ENCODE results near the gene CRYGC.
"Not testable (repeated sequence)": the region's sequence is repeated elsewhere in the genome, so short reads cannot be mapped to it uniquely, and the experiment has no call there.

Gene CRYGC

DNA sequence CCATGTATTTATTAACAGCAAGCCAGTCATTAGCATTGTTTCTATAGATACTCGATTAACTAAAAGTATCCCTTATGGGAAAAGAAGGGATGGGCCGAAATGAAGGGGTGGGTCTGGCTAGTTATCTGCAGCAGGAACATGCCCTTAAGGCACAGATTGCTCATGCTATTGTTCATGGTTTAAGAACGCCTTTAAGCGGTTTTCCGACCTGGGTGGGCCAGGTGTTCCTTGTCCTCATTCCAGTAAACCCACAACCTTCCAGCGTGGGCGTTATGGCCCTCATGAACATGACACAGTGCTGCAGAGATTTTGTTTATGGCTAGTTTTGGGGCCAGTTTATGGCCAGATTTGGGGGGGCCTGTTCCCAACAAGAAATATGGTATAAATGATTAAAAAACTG, 8.7 kb upstream of the CRYGC start:
- not testable (repeated sequence) for H3K14ac ChIP-seq (ENCODE audit: low read length); H2BK120ac ChIP-seq (ENCODE audit: low read depth, low read length); H4K91ac ChIP-seq (ENCODE audit: low read depth, low read length, poor library complexity); H4K8ac ChIP-seq (ENCODE audit: low read depth, low read length); H3K4ac ChIP-seq (ENCODE audit: low read length); DNase-seq (ENCODE audit: low spot score); H3K4me1 ChIP-seq (ENCODE audit: control insufficient read depth in 2 of 2, insufficient read depth in 1 of 2, low read depth in 1 of 2, low read length in 2 of 2); H3K9ac ChIP-seq (ENCODE audit: low read depth, low read length, poor library complexity); H3K9me3 ChIP-seq (replicated peaks in 1 of 2; ENCODE audit: control insufficient read depth in 2 of 2, insufficient read depth in 1 of 2, low read depth in 1 of 2, low read length in 2 of 2); H3K4me2 ChIP-seq (ENCODE audit: insufficient read depth, low read length, poor library complexity, severe bottlenecking); H3K36me3 ChIP-seq (replicated peaks in 1 of 2; ENCODE audit: control insufficient read depth in 2 of 2, insufficient read depth in 2 of 2, low read length in 2 of 2); H3K27me3 ChIP-seq (ENCODE audit: control insufficient read depth in 3 of 3, insufficient read depth in 3 of 3, low read depth in 1 of 3, low read length in 3 of 3); H3K27ac ChIP-seq (replicated peaks; ENCODE audit: low read length); H3K79me1 ChIP-seq (ENCODE audit: low read depth, low read length); H3K18ac ChIP-seq (ENCODE audit: low read length); H3K23ac ChIP-seq (ENCODE audit: low read depth, low read length, poor library complexity); H2BK12ac ChIP-seq (ENCODE audit: low read length); H3K4me3 ChIP-seq (ENCODE audit: low read length in 2 of 2); H2AK5ac ChIP-seq (ENCODE audit: low read depth, low read length); H2BK15ac ChIP-seq (ENCODE audit: low read length); H2AFZ ChIP-seq (ENCODE audit: low read length); H2BK5ac ChIP-seq (ENCODE audit: low read length)
- no CpG with 5 or more reads among the region's 7 CpGs for WGBS, 2 donors (ENCODE audit: extremely low coverage in 2 of 2, insufficient read length in 2 of 2, insufficient replicate concordance in 1 of 2)

DNA sequence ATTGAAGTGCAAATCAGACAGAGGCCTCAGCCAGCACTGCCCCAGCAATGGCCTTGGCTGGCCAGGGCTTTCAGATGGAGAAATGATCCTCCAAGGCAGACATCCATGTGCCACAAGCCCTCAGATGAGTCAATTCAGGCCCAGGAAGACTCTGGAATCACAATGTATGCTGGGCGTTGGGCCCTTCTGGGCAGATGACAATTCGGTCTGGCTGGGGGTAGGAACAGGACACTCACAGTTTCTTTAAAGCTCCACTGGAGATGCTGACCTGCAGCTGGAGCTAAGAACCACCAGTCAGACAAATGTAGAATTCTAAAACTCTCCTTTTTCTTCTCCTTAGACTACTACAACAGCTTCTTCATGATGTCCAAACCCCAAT, 7.1 kb upstream of the CRYGC start:
- peaks cover 0 to 3% of the 10 kb centered on the region in 2 donors for H3K9me3 ChIP-seq (replicated peaks in 1 of 2; ENCODE audit: control insufficient read depth in 2 of 2, insufficient read depth in 1 of 2, low read depth in 1 of 2, low read length in 2 of 2)
- no peaks in the 10 kb centered on the region for H3K79me1 ChIP-seq (ENCODE audit: low read depth, low read length)
- H3K4me1 ChIP-seq (ENCODE audit: control insufficient read depth in 2 of 2, insufficient read depth in 1 of 2, low read depth in 1 of 2, low read length in 2 of 2): peaks cover 2 to 7% of the 10 kb centered on the region in 2 donors
- H3K23ac ChIP-seq (ENCODE audit: low read depth, low read length, poor library complexity): no peak overlapping the region
- no CpG with 5 or more reads among the region's 2 CpGs for WGBS, 2 donors (ENCODE audit: extremely low coverage in 2 of 2, insufficient read length in 2 of 2, insufficient replicate concordance in 1 of 2)
- H3K14ac ChIP-seq (ENCODE audit: low read length): no peak overlapping the region
- H3K4me3 ChIP-seq (ENCODE audit: low read length in 2 of 2): no peak overlapping the region
- no peak overlapping the region for H4K8ac ChIP-seq (ENCODE audit: low read depth, low read length)
- H2BK5ac ChIP-seq (ENCODE audit: low read length): no peak overlapping the region
- no peak overlapping the region for H2BK12ac ChIP-seq (ENCODE audit: low read length)
- no peak overlapping the region for H3K9ac ChIP-seq (ENCODE audit: low read depth, low read length, poor library complexity)
- H3K4ac ChIP-seq (ENCODE audit: low read length): no peak overlapping the region
- no peaks in the 10 kb centered on the region for H3K27me3 ChIP-seq (ENCODE audit: control insufficient read depth in 3 of 3, insufficient read depth in 3 of 3, low read depth in 1 of 3, low read length in 3 of 3)
- no peak for DNase-seq (ENCODE audit: low spot score)
- no peak overlapping the region for H2BK15ac ChIP-seq (ENCODE audit: low read length)
- H4K91ac ChIP-seq (ENCODE audit: low read depth, low read length, poor library complexity): no peak overlapping the region
- H3K27ac ChIP-seq (replicated peaks; ENCODE audit: low read length): no peak overlapping the region
- no peak overlapping the region for H3K4me2 ChIP-seq (ENCODE audit: insufficient read depth, low read length, poor library complexity, severe bottlenecking)
- no peak overlapping the region for H2AK5ac ChIP-seq (ENCODE audit: low read depth, low read length)
- no peak overlapping the region for H3K18ac ChIP-seq (ENCODE audit: low read length)
- no peak overlapping the region for H2AFZ ChIP-seq (ENCODE audit: low read length)
- no peak overlapping the region for H2BK120ac ChIP-seq (ENCODE audit: low read depth, low read length)
- H3K36me3 ChIP-seq (replicated peaks in 1 of 2; ENCODE audit: control insufficient read depth in 2 of 2, insufficient read depth in 2 of 2, low read length in 2 of 2): no peaks in the 10 kb centered on the region

DNA sequence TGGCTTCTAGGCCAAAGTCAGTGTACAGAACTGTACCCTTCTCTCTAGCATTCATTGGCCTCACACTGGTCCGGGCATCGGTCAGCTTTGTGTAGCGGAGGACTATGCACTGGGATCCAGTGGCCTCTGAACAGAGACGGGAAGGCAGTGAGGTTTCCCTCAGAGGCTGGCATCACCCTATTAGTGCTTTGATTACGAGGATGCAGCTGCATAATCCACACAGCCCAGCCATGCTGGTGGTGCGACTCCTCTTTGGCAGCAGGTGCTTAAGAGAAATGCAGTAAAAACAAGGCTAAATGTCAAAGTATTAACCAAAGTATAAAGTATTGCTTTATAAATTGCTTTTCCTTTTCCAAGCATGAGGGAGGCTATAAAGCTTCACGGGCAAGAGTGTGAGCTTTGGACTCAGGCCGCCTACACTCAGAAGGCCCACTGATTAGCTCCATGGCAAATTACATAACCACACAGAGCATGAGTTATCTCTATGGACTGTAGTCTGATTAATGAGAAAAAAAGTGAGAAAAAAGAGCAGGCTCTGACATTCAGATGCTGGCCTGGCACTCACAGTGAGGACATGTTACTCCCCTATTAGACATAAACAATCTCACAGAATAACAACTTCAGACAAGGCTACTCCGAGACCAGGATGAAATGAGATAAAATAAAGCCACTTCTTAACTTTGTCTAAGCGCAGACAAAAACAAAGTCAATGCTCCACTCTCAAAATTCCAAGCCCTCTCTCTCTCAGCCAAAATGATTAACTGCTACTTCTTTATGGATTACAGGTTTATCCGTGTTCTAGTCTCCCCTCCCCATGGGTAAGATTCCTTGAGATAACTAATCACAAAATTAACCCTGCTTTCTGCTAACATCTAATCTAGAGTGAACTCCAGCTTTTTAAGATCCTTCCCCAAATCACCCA, 6.4 kb upstream of the CRYGC start:
- Histone ChIP-seq H3K18ac (ENCODE audit: low read length) (no peak overlapping the region), H3K4me2 (ENCODE audit: insufficient read depth, low read length, poor library complexity, severe bottlenecking) (no peak overlapping the region), H3K27ac (replicated peaks; ENCODE audit: low read length) (no peak overlapping the region), H3K23ac (ENCODE audit: low read depth, low read length, poor library complexity) (no peak overlapping the region), H3K4ac (ENCODE audit: low read length) (no peak overlapping the region), H3K14ac (ENCODE audit: low read length) (no peak overlapping the region), H3K9ac (ENCODE audit: low read depth, low read length, poor library complexity) (no peak overlapping the region), H2BK12ac (ENCODE audit: low read length) (no peak overlapping the region), H2BK15ac (ENCODE audit: low read length) (no peak overlapping the region), H2AFZ (ENCODE audit: low read length) (no peak overlapping the region), H4K91ac (ENCODE audit: low read depth, low read length, poor library complexity) (no peak overlapping the region), H2AK5ac (ENCODE audit: low read depth, low read length) (no peak overlapping the region), H3K9me3 (replicated peaks in 1 of 2; ENCODE audit: control insufficient read depth in 2 of 2, insufficient read depth in 1 of 2, low read depth in 1 of 2, low read length in 2 of 2) (peaks cover 0 to 3% of the 10 kb centered on the region in 2 donors), H3K4me1 (ENCODE audit: control insufficient read depth in 2 of 2, insufficient read depth in 1 of 2, low read depth in 1 of 2, low read length in 2 of 2) (peaks cover 2 to 7% of the 10 kb centered on the region in 2 donors), H3K79me1 (ENCODE audit: low read depth, low read length) (no peaks in the 10 kb centered on the region), H3K36me3 (replicated peaks in 1 of 2; ENCODE audit: control insufficient read depth in 2 of 2, insufficient read depth in 2 of 2, low read length in 2 of 2) (no peaks in the 10 kb centered on the region), H3K27me3 (ENCODE audit: control insufficient read depth in 3 of 3, insufficient read depth in 3 of 3, low read depth in 1 of 3, low read length in 3 of 3) (no peaks in the 10 kb centered on the region), H3K4me3 (ENCODE audit: low read length in 2 of 2) (no peak overlapping the region), H4K8ac (ENCODE audit: low read depth, low read length) (no peak overlapping the region), H2BK120ac (ENCODE audit: low read depth, low read length) (no peak overlapping the region), H2BK5ac (ENCODE audit: low read length) (no peak overlapping the region)
- no CpG with 5 or more reads among the region's 11 CpGs for WGBS, 2 donors (ENCODE audit: extremely low coverage in 2 of 2, insufficient read length in 2 of 2, insufficient replicate concordance in 1 of 2)
- no peak for DNase-seq (ENCODE audit: low spot score)

DNA sequence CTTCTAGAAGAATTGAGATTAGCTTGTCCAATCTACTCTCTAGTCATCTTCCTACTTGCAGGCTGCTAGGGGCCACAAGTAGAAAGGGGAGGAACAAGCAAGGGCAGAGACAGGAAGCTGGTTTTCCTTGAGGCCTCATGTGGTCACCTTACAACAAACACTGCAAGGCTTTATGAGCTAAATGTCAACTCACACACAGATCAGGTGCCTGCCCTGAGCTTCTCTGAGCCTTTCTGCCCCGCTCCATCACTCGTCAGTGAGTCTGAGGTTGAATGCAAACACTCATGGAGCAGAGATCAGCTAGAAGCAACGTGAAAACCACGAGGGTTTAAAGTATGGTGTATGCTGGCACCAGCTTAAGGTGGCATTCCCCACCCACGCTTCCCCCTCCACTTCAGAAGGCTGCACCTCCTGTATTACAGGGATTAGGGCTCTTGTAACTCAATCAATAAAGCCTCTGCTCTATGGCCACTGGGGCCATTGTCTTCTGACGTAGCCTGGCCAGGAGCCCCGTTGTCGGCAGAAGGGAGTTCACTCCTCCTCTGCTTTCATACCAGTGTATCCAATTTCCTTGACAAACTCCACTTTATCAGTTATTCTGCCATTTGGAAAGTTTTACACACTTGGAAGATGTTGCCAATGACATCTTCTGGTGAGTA, 5.4 kb upstream of the CRYGC start:
- Histone ChIP-seq H3K4ac (ENCODE audit: low read length) (no peak overlapping the region), H3K14ac (ENCODE audit: low read length) (no peak overlapping the region), H3K79me1 (ENCODE audit: low read depth, low read length) (no peaks in the 10 kb centered on the region), H3K27ac (replicated peaks; ENCODE audit: low read length) (no peak overlapping the region), H3K27me3 (ENCODE audit: control insufficient read depth in 3 of 3, insufficient read depth in 3 of 3, low read depth in 1 of 3, low read length in 3 of 3) (no peaks in the 10 kb centered on the region), H3K18ac (ENCODE audit: low read length) (no peak overlapping the region), H4K91ac (ENCODE audit: low read depth, low read length, poor library complexity) (no peak overlapping the region), H3K4me1 (ENCODE audit: control insufficient read depth in 2 of 2, insufficient read depth in 1 of 2, low read depth in 1 of 2, low read length in 2 of 2) (peaks cover 2 to 7% of the 10 kb centered on the region in 2 donors), H3K9me3 (replicated peaks in 1 of 2; ENCODE audit: control insufficient read depth in 2 of 2, insufficient read depth in 1 of 2, low read depth in 1 of 2, low read length in 2 of 2) (peaks cover 0 to 3% of the 10 kb centered on the region in 2 donors), H3K4me3 (ENCODE audit: low read length in 2 of 2) (no peak overlapping the region), H3K9ac (ENCODE audit: low read depth, low read length, poor library complexity) (no peak overlapping the region), H3K36me3 (replicated peaks in 1 of 2; ENCODE audit: control insufficient read depth in 2 of 2, insufficient read depth in 2 of 2, low read length in 2 of 2) (no peaks in the 10 kb centered on the region), H3K23ac (ENCODE audit: low read depth, low read length, poor library complexity) (no peak overlapping the region), H4K8ac (ENCODE audit: low read depth, low read length) (no peak overlapping the region), H2BK120ac (ENCODE audit: low read depth, low read length) (no peak overlapping the region), H2BK5ac (ENCODE audit: low read length) (no peak overlapping the region), H2BK15ac (ENCODE audit: low read length) (no peak overlapping the region), H2BK12ac (ENCODE audit: low read length) (no peak overlapping the region), H2AFZ (ENCODE audit: low read length) (peak overlapping the region; percentile 8), H2AK5ac (ENCODE audit: low read depth, low read length) (no peak overlapping the region), H3K4me2 (ENCODE audit: insufficient read depth, low read length, poor library complexity, severe bottlenecking) (no peak overlapping the region)
- no CpG with 5 or more reads among the region's 8 CpGs for WGBS, 2 donors (ENCODE audit: extremely low coverage in 2 of 2, insufficient read length in 2 of 2, insufficient replicate concordance in 1 of 2)
- DNase-seq (ENCODE audit: low spot score): no peak

All from neuronal stem cell (in vitro differentiated cells).